HG03039 (cell line): Measurements from ENCODE around the gene SH2D1A.
"Not testable (repeated sequence)": the region's sequence is repeated elsewhere in the genome, so short reads cannot be mapped to it uniquely, and the experiment has no call there.

ENCODE experiments used
- ATAC-seq: cut with Tn5 transposase; IDR thresholded peaks from one replicate; pipeline ENCODE4 v1.9.1; 2021; ENCODE audit warnings: mild to moderate bottlenecking, moderate library complexity; ENCODE audit not compliant: unreplicated experiment

Gene SH2D1A

DNA sequence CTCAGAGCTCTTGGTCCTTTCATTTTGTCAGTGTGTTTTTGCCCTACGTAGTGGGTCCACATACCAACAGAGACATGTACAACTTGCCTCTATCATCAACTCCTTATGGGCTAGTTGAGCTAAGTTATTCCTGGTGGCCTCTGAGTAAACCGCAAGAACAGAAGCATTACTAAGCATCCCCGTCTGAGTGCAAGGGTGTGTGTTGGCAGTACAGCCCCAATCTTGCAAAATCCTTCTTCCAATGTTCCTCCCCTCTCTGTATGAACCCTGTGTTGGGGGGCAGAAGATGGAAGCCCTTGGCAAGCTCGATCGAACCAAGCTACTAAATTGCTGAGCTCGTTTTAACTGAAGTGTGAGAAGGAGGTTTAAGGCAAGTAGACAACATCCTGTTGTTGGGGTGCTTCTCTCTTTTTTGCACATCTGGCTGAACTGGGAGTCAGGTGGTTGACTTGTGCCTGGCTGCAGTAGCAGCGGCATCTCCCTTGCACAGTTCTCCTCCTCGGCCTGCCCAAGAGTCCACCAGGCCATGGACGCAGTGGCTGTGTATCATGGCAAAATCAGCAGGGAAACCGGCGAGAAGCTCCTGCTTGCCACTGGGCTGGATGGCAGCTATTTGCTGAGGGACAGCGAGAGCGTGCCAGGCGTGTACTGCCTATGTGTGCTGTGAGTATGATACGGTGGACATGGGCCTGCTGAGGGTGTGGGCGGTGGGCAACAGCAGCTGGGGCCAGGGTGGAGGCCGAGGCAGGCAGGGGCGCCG is at the start of gene SH2D1A:
SH2D1A (plus strand) TSS at position 447 of the 760 bp plus-strand sequence; CDS start at position 527, 80 bp downstream.
- ATAC-seq = no peak

DNA sequence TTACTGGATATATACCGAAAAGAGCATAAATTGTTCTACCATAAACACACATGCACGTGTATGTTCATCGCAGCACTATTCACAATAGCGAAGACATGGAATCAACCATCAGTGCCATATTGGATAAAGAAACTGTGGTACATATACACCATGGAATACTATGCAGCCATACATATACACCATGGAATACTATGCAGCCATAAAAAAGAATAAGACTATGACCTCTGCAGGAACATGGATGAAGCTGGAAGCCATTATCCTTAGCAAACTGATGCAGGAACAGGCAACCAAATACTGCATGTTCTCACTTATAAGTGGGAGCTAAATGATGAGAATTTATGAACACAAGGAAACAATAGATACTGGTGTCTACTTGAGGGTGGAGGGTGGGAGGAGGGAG is 47.0 kb upstream of the SH2D1A start:
- not testable (repeated sequence) for ATAC-seq

DNA sequence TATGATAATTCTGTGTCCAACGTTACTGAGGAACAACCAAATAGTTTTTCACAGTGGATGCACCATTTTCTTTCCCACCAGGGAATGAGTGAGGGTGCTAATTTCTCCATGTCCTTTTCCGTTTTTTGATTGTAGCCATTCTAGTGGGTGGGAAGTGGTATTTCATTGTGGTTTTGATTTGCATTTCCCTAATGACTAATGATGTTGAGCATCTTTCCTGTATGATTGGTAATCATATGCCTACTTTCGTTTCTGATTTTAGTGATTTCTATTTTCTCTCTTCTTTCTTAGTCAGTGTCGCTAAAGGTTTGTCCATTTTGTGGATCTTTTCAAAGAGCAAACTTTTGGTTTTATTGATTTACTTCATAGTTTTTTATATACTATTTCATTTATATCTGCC is 46.0 kb upstream of the SH2D1A start:
- no peak for ATAC-seq

DNA sequence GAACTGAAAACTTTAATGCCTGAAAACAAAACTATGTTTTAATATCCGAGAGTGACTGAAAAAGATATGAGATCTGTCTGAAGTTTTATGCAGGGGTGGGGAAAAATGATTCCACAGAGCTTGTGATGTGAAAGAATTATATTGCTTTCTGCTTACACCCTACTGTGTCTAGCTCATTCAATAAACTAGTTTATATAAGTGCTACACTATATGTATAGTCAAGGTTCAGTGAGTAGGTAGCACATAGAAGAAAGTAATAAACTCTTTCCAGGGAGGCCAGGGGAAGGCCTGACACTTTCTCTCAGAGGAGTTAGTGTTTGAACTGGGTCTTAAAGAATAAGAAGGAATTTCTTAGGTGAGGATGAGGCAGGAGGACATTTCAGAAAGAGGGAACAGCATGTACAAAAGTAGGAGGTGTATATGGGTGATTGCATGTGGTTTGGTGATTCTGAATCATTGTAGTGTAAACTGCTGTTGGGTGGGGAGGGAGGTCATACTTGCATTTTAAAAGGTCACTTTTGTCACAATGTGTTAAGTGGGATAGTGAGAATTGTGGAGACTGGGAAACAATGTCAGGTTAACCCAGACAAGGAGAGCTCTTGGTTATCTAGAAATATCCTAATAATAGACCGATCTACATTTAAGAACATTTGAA is 39.0 kb upstream of the SH2D1A start:
- ATAC-seq = no peak

DNA sequence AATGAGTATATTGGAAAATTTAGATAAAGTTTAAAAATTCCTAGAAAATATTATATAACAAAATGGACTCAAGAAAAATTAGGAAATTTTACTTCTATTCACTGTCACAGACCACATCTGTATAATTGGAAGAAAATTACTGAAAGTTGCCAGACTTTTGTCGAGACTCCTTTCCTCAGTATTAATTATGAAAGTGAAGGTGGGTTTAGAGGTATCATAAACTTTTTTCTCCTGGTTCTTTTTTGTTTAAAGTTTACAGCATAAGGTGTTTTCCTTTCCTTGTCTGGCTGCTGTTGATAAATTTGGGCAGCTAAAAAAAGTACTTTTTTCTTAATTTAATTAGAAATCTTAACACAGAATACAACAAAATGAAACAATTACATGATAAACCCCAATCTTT is 20.6 kb upstream of the SH2D1A start:
- ATAC-seq = no peak

DNA sequence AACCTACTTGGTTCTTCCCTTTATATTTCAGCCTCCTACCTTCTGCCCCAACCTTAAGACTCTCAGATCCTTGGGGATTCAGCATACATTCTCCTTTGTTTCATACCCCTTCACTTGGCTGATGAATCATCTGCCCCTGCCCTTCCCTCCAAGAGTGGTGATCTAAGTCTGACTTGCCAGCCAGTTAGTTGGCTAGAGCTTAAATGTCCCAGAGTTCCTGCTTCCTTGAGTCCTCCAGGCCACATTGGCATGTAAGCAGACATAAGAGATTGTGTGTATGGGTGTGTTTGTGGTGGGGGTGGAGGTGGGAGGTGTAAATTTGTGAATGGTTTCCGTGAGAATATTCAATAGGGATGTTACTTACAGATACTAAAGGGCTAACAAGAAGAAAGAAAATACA is 17.6 kb upstream of the SH2D1A start:
- no peak for ATAC-seq

DNA sequence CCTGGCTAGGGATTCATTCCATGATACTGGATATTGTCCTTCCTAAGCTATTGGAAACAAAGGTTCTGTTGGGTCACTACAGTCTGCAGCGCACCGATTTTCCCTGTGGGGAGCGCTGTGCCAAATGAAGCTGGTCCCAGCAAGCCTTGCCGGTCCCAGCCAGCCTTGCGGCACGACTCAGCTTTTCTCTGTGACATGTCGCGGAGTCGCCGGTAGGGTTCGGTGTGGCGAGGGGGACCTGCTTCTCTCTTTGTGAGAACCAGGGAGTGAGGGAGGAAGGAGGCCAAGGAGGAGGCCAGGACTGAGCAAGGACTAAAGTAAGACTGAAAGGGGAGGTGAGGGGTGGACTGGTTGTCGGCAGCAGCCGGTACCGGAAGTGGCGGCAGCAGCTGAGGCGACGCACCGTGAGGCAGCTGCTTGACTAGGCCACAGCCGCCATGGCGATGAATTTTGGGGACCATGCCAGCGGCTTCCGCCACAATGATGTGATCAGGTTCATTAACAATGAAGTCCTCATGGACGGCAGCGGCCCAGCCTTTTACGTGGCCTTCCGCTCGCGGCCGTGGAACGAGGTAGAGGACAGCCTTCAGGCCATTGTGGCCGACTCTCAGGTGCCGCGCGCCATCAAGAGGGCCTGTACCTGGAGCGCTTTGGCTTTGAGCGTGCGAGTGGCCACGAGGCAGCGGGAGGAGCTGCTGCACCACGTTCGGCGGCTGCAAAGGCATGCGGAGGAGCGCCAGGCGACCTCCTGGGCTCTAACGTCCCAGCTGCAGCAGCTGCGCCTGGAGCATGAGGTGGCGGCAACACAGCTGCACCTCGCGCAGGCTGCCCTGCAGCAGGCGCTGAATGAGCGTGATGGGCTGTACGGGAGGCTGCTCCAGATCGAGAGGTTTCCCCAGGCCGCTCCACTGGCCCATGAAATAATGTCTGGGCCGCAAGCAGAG is 13.6 kb upstream of the SH2D1A start, which contains the start of gene TEX13D:
TEX13D (plus strand) TSS at position 180 of the 944 bp plus-strand sequence; CDS start at position 438, 258 bp downstream.
- ATAC-seq = no peak

DNA sequence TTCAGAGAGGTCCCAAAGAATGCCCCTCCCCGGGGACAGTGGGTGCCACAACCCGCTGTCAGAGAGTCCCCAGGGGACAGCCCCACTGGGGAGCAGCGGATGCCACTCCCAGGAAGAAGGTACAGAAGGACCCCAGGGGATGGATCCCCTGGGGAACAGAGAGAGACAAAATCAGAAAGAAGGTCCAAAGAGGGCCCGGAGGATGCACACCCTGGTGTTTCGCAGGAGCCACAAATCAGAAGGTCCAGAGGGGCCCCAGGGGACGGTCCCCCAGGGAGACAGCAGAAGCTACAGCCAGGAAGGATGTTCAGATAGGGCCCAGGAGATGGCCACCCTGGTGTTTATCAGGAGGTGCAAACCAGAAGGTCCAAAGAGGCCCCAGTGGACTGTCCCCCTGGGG is 12.5 kb upstream of the SH2D1A start:
- ATAC-seq = no peak

DNA sequence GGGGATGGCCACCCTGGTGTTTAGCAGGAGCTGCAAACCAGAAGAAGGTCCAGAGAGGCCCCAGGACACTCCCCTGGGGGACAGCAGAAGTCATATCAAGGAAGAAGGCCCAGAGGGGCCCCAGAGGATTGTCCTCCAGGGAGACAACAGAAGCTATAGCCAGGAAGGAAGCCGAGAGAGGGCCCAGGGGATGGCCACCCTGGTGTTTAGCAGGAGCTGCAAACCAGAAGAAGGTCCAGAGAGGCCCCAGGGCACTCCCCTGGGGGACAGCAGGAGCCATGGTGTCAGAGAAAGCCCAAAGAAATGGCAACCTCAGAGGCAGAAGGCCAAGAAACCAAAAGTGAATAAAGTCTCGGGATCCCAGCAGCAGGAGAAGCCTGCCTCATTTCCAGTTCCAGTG is 11.8 kb upstream of the SH2D1A start:
- not testable (repeated sequence) for ATAC-seq

DNA sequence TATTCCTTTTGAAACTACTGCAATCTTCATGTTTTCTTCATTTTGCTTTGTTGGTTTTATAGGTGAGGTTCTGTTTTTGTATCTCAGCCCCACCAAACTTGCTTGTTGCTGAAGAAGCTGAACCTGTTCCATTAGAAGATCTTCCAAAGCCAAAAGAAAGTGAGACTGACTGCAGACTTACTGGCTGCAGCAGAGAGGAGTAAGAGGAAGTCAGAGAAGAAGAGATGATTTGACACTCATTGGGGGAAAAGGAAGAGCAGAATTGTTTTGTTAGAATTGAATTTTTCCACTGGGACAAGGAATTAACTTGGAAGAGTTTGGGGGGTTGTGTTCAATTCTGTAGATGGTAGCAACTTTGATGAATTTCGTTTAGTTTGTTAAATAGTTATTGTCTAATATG is 10.8 kb upstream of the SH2D1A start:
- ATAC-seq = no peak

DNA sequence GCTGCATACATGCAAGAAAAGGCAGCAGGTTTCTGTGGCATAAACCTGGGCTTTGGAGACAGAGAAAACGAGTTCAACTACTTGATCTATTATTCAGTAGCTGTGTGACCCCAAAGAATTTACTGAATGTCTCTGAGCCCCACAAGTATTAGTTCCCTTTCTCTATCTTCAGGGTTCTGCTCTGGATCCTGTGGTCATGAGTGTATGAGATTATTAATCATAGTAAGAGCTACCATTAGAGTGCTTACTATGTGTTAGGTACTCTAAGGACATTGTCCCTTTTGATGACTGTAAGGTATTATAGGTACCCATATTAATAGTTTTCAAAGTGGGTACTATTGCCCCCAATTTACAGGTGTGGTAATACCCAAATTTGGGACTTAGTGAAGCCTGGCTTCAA is 8.4 kb upstream of the SH2D1A start:
- no peak for ATAC-seq

DNA sequence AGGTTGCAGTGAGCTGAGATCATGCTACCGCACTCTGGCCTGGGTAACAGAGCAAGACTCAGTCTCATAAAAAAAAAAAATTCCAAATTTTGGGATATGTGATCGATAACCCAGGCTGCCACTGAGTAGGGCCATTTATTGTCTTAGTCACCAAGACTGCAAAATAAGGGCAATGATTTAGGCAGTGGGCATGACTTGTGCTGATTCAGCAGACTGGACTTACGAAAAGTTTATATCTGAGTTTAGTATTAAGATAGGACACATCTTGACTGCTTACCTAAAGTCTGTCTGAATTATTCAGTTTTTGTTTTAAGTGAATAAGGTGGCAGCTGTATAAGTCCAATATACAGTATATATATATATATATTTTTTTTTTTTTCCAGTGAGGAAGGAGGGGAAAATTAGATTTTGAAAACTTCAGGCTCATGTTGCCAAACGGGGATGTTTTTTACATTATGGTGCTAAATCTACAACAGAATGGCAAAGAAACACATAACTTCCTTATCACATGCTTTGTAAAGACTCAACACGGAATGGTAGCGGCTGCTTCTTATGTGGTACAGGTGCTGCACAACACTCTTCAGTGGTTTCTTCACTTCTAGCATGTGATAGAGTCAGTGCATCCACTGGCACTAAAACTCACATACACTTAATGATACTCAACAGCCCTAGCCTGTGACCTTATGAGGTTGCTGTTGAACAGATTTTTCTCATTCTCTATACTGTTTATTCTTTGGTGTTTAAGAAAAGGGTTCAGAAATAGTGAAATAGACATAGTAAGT is 7.4 kb upstream of the SH2D1A start:
- ATAC-seq = no peak

DNA sequence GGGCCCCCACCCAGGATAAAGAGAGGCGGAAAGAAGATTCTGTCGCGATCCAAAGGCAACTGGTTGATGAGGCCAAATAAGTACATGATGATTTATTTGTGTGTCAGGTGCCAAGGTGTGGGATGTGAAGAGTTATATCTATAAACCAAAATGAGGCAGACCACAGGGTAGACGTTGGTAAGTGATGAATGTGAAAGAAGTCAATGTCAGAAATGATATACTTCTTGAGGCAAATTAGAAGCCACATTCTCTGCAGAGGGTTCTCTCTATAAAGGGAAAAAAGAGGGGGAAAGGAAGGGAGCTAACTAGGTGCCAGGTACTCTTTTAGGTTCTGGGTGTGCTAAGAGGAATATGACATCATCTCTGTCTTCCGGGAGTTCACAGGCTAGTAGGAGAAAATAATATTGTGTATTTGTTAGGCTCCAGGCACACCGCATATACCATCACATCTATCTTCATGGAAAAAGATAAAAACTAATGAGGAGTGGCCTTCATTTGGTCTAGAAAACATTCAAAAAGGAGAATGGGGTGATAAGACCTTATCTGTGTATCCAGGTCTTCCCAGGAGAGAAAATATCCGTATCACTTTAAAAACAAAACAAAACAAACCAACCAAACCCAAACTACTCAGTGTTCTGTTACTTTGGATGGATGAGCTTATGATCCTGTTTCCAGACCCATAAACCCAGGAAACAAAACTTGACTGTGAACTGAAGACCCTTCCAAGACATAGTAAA is 4.8 kb upstream of the SH2D1A start:
- no peak for ATAC-seq

DNA sequence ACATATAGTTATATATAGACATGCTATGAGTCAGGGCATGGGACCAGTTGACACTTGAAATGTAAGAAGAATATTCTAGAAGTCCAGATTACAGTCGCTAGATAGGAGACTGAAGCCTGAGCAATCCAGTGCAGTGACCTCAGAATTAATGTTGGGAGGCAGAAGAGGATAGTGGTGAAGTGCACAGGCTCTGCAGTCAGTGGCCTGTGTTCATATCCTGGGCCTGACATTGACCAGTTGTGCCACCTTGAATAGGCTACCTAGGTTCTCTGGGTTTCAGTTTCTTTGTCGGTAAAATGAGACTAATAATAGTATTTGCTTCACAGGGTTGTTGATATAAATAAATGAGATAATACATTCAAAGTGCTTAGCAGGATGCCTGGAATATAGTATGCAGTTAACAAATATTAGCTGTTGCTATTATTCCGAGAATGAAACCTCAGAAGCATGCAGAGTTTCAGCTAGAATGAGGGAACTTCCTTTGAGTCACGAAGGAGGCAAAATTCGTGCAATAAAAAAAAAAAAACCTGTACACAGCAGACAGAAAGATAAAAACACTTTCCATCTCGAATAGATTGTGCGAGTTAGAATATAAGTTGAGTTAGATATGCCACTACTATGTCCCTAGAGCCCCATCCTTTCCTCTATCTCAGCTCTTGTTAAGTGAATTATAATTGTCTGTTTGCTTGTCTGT is 4.0 kb upstream of the SH2D1A start:
- no peak for ATAC-seq

DNA sequence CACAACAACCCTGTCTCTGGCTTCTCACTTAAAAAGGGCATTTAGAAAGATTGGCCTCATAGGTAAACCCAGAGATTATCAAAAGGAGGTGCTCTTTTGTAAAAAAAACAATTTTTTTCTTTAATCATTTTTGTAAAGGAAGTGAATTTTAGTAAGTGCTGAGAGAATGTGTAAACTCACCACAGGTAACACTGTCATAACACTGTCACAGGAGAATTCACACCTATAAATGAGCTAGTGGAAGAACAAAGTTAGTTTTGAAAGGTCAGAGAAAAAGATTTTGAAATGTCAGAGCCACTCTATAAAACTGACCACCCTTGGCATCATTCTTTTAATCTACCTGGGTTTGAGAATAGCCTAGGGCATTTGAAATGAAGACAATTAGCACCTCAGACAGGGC is 3.3 kb upstream of the SH2D1A start:
- no peak for ATAC-seq

DNA sequence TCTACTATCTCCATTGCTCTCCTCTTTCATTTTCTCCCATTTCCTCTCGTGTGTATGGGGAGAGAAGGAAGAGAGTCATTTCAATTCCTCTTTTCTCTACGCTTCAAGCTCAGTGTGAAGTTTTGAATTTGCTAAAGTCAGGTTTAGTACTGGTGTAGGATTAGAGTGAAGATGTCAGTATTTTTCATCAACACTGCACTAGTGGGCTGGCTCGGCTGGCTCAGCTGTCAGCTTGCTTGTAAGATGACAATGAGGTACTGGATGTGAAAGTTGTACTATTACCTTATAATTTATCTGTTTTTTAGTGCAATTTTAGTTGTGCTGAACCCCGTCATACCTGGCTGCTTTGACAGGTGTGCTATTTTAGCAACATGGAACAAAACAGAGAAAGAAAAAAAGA is 2.1 kb upstream of the SH2D1A start:
- ATAC-seq = no peak

DNA sequence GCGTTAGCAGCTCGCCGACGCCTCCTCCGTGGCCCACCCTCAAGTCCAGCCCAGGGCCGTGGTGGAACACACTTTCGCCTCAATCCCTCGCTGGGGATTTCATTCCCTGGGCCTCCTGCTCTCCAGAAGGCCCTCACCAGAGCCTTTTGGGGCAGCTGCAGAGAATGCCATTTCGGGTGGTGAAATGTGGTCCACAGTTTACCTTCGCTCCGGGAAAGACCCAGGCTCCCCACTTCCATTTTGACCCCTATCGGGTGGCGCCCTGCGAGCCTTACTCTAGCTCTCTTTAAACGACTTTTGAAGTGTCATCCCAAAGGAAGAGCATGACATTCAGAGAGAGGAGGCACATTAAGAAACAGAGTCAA is 496 bp downstream of the SH2D1A start:
- ATAC-seq = no peak

DNA sequence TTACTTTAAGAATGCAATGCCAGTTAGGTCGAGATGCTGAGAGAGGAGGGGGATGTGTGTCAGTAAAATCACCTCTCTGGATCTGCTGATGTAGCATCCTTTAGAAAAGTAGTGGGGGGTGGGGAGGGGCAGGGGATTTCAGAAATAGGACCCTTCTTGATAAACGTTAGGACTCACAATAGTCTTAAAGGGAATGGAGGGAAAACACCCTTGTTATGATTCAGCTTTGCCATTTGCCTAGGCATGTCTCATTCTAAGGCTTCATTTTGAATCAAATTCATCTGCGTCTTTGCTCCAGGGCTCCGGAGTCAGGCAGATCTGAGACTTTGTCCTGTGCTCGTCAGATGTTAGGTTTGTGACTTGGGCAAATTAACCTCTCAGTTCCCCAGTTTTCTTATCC is 879 bp downstream of the SH2D1A start:
- ATAC-seq = no peak

DNA sequence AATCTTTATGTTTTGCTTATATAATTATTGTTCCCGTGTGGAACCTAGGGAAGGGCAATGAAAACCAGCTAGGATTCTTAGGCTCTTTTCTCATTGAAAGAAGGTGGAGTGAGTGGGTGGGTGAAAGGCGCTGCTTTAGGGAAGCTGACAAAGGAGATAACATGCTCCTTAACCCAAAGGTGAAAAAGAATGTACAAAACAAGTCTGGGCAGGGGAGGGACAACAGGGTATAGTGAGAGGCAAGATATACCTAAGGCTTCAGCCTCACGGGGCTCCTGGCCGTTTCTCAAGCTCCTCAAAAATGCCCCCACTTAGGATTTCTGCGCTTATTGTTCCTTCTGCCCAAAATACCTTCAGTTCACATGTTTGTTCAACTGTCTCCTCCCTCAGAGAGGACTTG is 1.8 kb downstream of the SH2D1A start:
- ATAC-seq = no peak
